A549 (cell line): ENCODE measurements around the gene JARID2. TPM values are rescaled to one million over a fixed set of nuclear protein-coding genes. Genes with fewer than 3 reads are reported as not detected.

Source experiments
- ATAC-seq, 2 experiments: fragments of 200-7000 bp in 1 of 2; fragments of >200 bp in 1 of 2; cut with Nextera tagmentation in 1 of 2; cut with Tn5 transposase in 1 of 2; 3 replicates each; pipeline versions ENCODE4 v1.8.0 to v1.9.1; 2018 to 2020; ENCODE audit warnings: mild to moderate bottlenecking in 1 of 2, moderate library complexity in 1 of 2
- CTCF ChIA-PET: fragments of 300-600 bp; sonication (Branson Sonifier 250); formaldehyde crosslinking; extraction: SDS; loops from one replicate; lab custom pipeline; 2021; ENCODE audit warnings: antibody characterized with exemption, inconsistent platforms; lab: Yijun Ruan, JAX
- POLR2A ChIA-PET: fragments of 350-600 bp; formaldehyde crosslinking; extraction: SDS; loops from one replicate; lab custom pipeline; 2021; ENCODE audit warnings: antibody characterized with exemption, inconsistent platforms; lab: Yijun Ruan, JAX
- DNase-seq, 2 experiments: peaks; one replicate each; pipeline versions ENCODE4 v3.0.0 to v3.0.0-alpha.2; 2011 to 2016; ENCODE audit warnings: low read depth in 1 of 2, low spot score in 1 of 2
- FAIRE-seq: peaks from 2 replicates; lab custom pipeline; 2011; peaks lifted over from hg19 to GRCh38; lab: Jason Lieb, UNC
- H3K27ac ChIP-seq, 2 experiments: fragments of >200 bp; sonication (Bioruptor Twin); formaldehyde crosslinking; 3 replicates each; pipeline ENCODE4 v1.5.1; 2016 to 2017
- H3K4me1 ChIP-seq: fragments of >200 bp; sonication (Bioruptor Twin); formaldehyde crosslinking; 3 replicates; pipeline ENCODE4 v1.6.1; 2016
- H3K4me2 ChIP-seq: fragments of >200 bp; sonication (Bioruptor Twin); formaldehyde crosslinking; 3 replicates; pipeline ENCODE4 v1.6.1; 2016
- H3K4me3 ChIP-seq: fragments of >200 bp; sonication (Bioruptor Twin); formaldehyde crosslinking; 3 replicates; pipeline ENCODE4 v1.5.1; 2016
- H3K9me3 ChIP-seq: fragments of >200 bp; sonication (Bioruptor Twin); formaldehyde crosslinking; 3 replicates; pipeline ENCODE4 v1.6.1; 2016
- CBX8 ChIP-seq: fragments of 200-600 bp; sonication (generic); IDR thresholded peaks from 2 replicates; pipeline ENCODE4 v1.6.1; 2016
- EHF ChIP-seq: fragments of 250-450 bp; sonication (Bioruptor Pico); IDR thresholded peaks from 2 replicates; pipeline ENCODE4 v1.5.0; 2020; ENCODE audit warnings: mild to moderate bottlenecking
- EP300 ChIP-seq, 2 experiments: fragments of >200 bp; sonication (Bioruptor Twin); formaldehyde crosslinking; IDR thresholded peaks; 2 replicates in 1 of 2; 3 replicates in 1 of 2; pipeline ENCODE4 v1.6.1; 2016 to 2017
- ESRRA ChIP-seq: fragments of 150-350 bp; IDR thresholded peaks from 2 replicates; pipeline ENCODE4 v1.6.1; 2014; ENCODE audit warnings: mild to moderate bottlenecking, low read length, borderline replicate concordance
- FOSB ChIP-seq: fragments of 250-450 bp; sonication (Bioruptor Pico); IDR thresholded peaks from 2 replicates; pipeline ENCODE4 v1.5.0; 2020; ENCODE audit warnings: mild to moderate bottlenecking, moderate library complexity
- FOSL2 ChIP-seq, 2 experiments: fragments of 450-650 bp in 1 of 2; fragments of >200 bp in 1 of 2; sonication (Bioruptor Twin) in 1 of 2; formaldehyde crosslinking; IDR thresholded peaks; 2 replicates each; pipeline versions ENCODE4 v1.5.0 to v1.6.1; 2016 to 2020; ENCODE audit warnings: mild to moderate bottlenecking in 1 of 2, moderate library complexity in 1 of 2
- FOXS1 ChIP-seq: fragments of 250-450 bp; sonication (Bioruptor Pico); IDR thresholded peaks from 2 replicates; pipeline ENCODE4 v1.5.0; 2020; ENCODE audit warnings: mild to moderate bottlenecking, moderate library complexity
- HOXA7 ChIP-seq: fragments of 250-450 bp; sonication (Bioruptor Pico); IDR thresholded peaks from 2 replicates; pipeline ENCODE4 v1.5.0; 2020; ENCODE audit warnings: mild to moderate bottlenecking, moderate library complexity
- HOXB5 ChIP-seq: fragments of 250-450 bp; sonication (Bioruptor Pico); IDR thresholded peaks from 2 replicates; pipeline ENCODE4 v1.5.0; 2020; ENCODE audit warnings: mild to moderate bottlenecking, moderate library complexity
- MAZ ChIP-seq: fragments of 150-350 bp; IDR thresholded peaks from 2 replicates; pipeline ENCODE4 v1.6.1; 2014; ENCODE audit warnings: antibody characterized with exemption, low read depth, low read length, borderline replicate concordance
- POLR2AphosphoS2 ChIP-seq: conservative IDR thresholded peaks from 2 replicates; pipeline ENCODE4 v1.6.1; 2012; ENCODE audit warnings: low read length, improper control_type of control experiment, inconsistent platforms
- RFX5 ChIP-seq: fragments of 450-650 bp; IDR thresholded peaks from 2 replicates; pipeline ENCODE4 v1.7.1; 2014; ENCODE audit warnings: antibody characterized with exemption, mild to moderate bottlenecking, moderate library complexity
- TFCP2L1 ChIP-seq: fragments of 250-450 bp; sonication (Bioruptor Pico); IDR thresholded peaks from 2 replicates; pipeline ENCODE4 v1.5.0; 2021; ENCODE audit warnings: mild to moderate bottlenecking
- TP53 ChIP-seq: fragments of 250-450 bp; sonication (Bioruptor Pico); IDR thresholded peaks from 2 replicates; pipeline ENCODE4 v1.5.0; 2021; ENCODE audit warnings: mild to moderate bottlenecking, moderate library complexity
- ZC3H11A ChIP-seq: fragments of 450-650 bp; IDR thresholded peaks from 2 replicates; pipeline ENCODE4 v1.6.1; 2014; ENCODE audit warnings: antibody characterized with exemption, mild to moderate bottlenecking
- ZNF302 ChIP-seq: fragments of 250-450 bp; sonication (Bioruptor Pico); IDR thresholded peaks from 2 replicates; pipeline ENCODE4 v1.9.0; 2021; ENCODE audit warnings: inconsistent platforms, mild to moderate bottlenecking, moderate library complexity
- WGBS: methylation state at CpG from one replicate; pipeline ENCODE4 v1.1.6; 2017; ENCODE audit errors: missing lambda C conversion rate; 5-methylcytosine and 5-hydroxymethylcytosine counted together
- polyA plus RNA-seq, 4 experiments: library from polyadenylated mRNA; depleted of rRNA in 3 of 4; stranded (reverse); fragments of >200 nt; fragmentation: RNase III in 1 of 4; extraction: RNeasy Plus Mini Kit Qiagen cat#74134 plus additional on column Dnase treatment in 1 of 4; gene quantifications; 2 replicates in 3 of 4; 3 replicates in 1 of 4; pipeline ENCODE4 v1.2.3, GENCODE V29; 2011 to 2017
- TF ChIP-seq, protein P1 (sequence below): fragments of 250-450 bp; sonication (Bioruptor Pico); IDR thresholded peaks from 2 replicates; pipeline ENCODE4 v1.5.0; 2021; ENCODE audit warnings: mild to moderate bottlenecking, moderate library complexity, borderline replicate concordance
- TF ChIP-seq, protein P2 (sequence below): fragments of 200-600 bp; sonication (generic); IDR thresholded peaks from 2 replicates; pipeline ENCODE4 v1.6.1; 2016; ENCODE audit warnings: antibody characterized with exemption, mild to moderate bottlenecking, moderate library complexity
- TF ChIP-seq, protein P3 (sequence below): fragments of 450-650 bp; IDR thresholded peaks from 2 replicates; pipeline ENCODE4 v1.6.1; 2014; ENCODE audit warnings: antibody characterized with exemption
- TF ChIP-seq, protein P4 (sequence below): IDR thresholded peaks from 2 replicates; pipeline ENCODE4 v1.6.1; 2012
- TF ChIP-seq, protein P5 (sequence below): fragments of 150-350 bp; IDR thresholded peaks from 2 replicates; pipeline ENCODE4 v1.6.1; 2014; ENCODE audit warnings: low read depth, mild to moderate bottlenecking, low read length

JARID2 gene
- polyA plus RNA-seq, 2 of the 4 experiments (the other 2 are of a cell fraction) = 7.8 to 8.3 TPM

DNA sequence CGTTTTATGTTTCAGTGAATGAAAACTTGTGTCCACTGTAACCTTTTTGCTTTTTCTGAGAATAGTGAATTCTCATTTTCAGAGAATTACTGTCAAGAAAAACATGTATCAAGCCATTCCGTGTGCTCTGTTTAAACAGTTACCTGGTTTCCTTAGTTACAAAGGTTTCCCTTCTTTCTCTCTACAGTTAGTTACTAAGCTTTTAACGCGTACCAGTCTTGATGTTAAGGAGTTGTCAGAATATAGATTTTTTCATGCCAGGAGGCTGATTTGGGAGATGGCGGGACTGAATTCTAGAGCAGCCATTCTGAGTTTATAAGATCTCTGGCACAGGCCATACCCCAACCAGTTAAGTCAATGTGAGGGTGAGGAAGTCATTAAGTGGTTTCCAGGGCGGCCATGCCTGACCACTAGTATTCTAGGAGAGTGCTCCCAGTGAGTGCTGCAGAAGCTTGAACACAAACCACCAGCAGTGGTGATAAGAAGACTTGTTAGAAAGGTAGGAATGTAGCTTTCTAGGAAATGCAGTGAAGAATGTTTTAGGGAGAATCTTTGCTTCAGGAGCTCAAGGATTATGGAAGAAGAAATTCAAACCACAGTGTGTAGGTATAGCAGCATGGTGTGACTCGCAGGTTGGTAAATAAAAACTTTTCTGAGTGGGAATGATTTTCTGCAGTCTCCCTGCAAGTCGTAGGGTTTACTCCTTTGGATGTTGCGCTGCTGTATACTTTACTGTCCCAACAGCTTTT is 112.9 kb downstream of the JARID2 start:
- no peak for ATAC-seq
- no peak overlapping the region for H3K4me2 ChIP-seq

DNA sequence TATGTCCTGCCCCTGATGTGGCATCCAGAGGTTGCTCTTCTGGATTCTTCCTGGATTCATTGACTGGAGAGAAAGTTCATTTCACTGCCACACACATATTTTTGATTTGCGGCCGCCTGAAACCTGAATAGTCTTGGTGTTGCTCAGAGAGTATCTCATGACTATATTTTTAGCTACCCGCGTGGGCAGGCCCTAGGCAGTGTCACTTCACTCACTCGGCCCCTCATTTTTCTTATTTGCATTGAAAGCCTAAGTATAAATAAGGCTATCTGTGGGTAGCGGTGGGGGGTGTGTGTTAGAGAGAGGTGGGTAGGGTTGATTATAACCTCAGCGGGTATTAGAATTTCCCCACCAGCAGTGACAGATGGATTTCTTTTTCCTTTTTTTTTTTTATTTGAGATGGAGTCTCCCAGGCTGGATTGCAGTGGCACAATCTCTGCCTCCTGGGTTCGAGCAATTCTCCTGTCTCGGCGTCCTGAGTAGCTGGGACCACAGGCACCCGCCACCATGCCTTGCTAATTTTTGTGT is 113.5 kb downstream of the JARID2 start:
- H3K27ac ChIP-seq = no peak overlapping the region
- CTCF ChIA-PET = interaction anchor here (0.5 to 0.8 kb wide), 2 partner anchors 9 to 111 kb away, joined by 3 read pairs; no protein-coding TSS in a partner anchor
- H3K4me1 ChIP-seq = peaks cover 29% of the 10 kb centered on the region
- H3K9me3 ChIP-seq = no peaks in the 10 kb centered on the region
- FAIRE-seq = no peak
- POLR2A ChIA-PET = interaction anchor here (0.6 kb wide), 1 partner anchor 9 kb away, joined by 3 read pairs; no protein-coding TSS in a partner anchor
- H3K4me2 ChIP-seq = no peak overlapping the region
- no peak overlapping the region for H3K4me3 ChIP-seq
- TF ChIP-seq MAZ (no peak), FOSL2 (IDR thresholded peaks at IDR 0.05) (no peak), FOSL2 (CRISPR knock-in tag; IDR thresholded peaks at IDR 0.05) (no peak), TFCP2L1 (CRISPR knock-in tag) (no peak), HOXB5 (no peak), EP300 (IDR thresholded peaks at IDR 0.05) (no peak), CBX8 (no peak), POLR2AphosphoS2 (no peak), FOXS1 (CRISPR knock-in tag) (no peak), RFX5 (no peak), ZC3H11A (no peak), EHF (CRISPR knock-in tag) (no peak), TP53 (CRISPR knock-in tag) (no peak)
- TF ChIP-seq, protein P1, sequence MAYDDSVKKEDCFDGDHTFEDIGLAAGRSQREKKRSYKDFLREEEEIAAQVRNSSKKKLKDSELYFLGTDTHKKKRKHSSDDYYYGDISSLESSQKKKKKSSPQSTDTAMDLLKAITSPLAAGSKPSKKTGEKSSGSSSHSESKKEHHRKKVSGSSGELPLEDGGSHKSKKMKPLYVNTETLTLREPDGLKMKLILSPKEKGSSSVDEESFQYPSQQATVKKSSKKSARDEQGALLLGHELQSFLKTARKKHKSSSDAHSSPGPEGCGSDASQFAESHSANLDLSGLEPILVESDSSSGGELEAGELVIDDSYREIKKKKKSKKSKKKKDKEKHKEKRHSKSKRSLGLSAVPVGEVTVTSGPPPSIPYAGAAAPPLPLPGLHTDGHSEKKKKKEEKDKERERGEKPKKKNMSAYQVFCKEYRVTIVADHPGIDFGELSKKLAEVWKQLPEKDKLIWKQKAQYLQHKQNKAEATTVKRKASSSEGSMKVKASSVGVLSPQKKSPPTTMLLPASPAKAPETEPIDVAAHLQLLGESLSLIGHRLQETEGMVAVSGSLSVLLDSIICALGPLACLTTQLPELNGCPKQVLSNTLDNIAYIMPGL (CRISPR knock-in tag) = no peak
- TF ChIP-seq, protein P2, sequence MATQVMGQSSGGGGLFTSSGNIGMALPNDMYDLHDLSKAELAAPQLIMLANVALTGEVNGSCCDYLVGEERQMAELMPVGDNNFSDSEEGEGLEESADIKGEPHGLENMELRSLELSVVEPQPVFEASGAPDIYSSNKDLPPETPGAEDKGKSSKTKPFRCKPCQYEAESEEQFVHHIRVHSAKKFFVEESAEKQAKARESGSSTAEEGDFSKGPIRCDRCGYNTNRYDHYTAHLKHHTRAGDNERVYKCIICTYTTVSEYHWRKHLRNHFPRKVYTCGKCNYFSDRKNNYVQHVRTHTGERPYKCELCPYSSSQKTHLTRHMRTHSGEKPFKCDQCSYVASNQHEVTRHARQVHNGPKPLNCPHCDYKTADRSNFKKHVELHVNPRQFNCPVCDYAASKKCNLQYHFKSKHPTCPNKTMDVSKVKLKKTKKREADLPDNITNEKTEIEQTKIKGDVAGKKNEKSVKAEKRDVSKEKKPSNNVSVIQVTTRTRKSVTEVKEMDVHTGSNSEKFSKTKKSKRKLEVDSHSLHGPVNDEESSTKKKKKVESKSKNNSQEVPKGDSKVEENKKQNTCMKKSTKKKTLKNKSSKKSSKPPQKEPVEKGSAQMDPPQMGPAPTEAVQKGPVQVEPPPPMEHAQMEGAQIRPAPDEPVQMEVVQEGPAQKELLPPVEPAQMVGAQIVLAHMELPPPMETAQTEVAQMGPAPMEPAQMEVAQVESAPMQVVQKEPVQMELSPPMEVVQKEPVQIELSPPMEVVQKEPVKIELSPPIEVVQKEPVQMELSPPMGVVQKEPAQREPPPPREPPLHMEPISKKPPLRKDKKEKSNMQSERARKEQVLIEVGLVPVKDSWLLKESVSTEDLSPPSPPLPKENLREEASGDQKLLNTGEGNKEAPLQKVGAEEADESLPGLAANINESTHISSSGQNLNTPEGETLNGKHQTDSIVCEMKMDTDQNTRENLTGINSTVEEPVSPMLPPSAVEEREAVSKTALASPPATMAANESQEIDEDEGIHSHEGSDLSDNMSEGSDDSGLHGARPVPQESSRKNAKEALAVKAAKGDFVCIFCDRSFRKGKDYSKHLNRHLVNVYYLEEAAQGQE = no peak
- ATAC-seq = no peak
- no peak for DNase-seq
- WGBS = 96% methylated on average over 11 of the region's 11 CpGs

More for the DNA sequence above, 112.9 kb downstream of the JARID2 start:
- CTCF ChIA-PET = interaction anchor here (0.5 to 0.8 kb wide), 2 partner anchors 8 to 110 kb away, joined by 3 read pairs; no protein-coding TSS in a partner anchor
- no peak for FAIRE-seq
- POLR2A ChIA-PET = interaction anchor here (0.6 kb wide), 1 partner anchor 9 kb away, joined by 3 read pairs; no protein-coding TSS in a partner anchor
- Histone ChIP-seq H3K4me1 (peaks cover 23% of the 10 kb centered on the region), H3K9me3 (no peaks in the 10 kb centered on the region), H3K27ac (no peak overlapping the region), H3K4me3 (no peak overlapping the region)
- TF ChIP-seq, protein P3, sequence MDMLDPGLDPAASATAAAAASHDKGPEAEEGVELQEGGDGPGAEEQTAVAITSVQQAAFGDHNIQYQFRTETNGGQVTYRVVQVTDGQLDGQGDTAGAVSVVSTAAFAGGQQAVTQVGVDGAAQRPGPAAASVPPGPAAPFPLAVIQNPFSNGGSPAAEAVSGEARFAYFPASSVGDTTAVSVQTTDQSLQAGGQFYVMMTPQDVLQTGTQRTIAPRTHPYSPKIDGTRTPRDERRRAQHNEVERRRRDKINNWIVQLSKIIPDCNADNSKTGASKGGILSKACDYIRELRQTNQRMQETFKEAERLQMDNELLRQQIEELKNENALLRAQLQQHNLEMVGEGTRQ = no peak
- TF ChIP-seq, protein P4, sequence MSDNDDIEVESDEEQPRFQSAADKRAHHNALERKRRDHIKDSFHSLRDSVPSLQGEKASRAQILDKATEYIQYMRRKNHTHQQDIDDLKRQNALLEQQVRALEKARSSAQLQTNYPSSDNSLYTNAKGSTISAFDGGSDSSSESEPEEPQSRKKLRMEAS = no peak
- TF ChIP-seq, protein P5, sequence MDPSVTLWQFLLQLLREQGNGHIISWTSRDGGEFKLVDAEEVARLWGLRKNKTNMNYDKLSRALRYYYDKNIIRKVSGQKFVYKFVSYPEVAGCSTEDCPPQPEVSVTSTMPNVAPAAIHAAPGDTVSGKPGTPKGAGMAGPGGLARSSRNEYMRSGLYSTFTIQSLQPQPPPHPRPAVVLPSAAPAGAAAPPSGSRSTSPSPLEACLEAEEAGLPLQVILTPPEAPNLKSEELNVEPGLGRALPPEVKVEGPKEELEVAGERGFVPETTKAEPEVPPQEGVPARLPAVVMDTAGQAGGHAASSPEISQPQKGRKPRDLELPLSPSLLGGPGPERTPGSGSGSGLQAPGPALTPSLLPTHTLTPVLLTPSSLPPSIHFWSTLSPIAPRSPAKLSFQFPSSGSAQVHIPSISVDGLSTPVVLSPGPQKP = no peak
- TF ChIP-seq FOSB (CRISPR knock-in tag) = no peak
- no peak for TF ChIP-seq ZNF302 (CRISPR knock-in tag)
- TF ChIP-seq ESRRA = no peak
- no peak for TF ChIP-seq HOXA7 (CRISPR knock-in tag)
- no peak for DNase-seq
- WGBS = 86% methylated on average over 9 of the region's 9 CpGs
